IMR-90 (cell line): ENCODE data around the gene PTX4.

ENCODE experiments used
- BHLHE40 ChIP-seq: fragments of 150-350 bp; IDR thresholded peaks from 2 replicates; pipeline ENCODE4 v1.6.1; 2016; ENCODE audit warnings: mild to moderate bottlenecking, low read depth, low read length
- CEBPB ChIP-seq: IDR thresholded peaks from 2 replicates; pipeline ENCODE4 v1.6.1; 2012; ENCODE audit warnings: low read depth, low read length, improper control_type of control experiment
- CHD1 ChIP-seq: IDR thresholded peaks from 2 replicates; pipeline ENCODE4 v1.6.1; 2012; ENCODE audit warnings: low read depth, low read length, improper control_type of control experiment
- CTCF ChIP-seq: conservative IDR thresholded peaks from 2 replicates; pipeline ENCODE4 v1.5.1; 2012; ENCODE audit warnings: mild to moderate bottlenecking, low read depth, low read length, improper control_type of control experiment
- FOS ChIP-seq: fragments of 150-350 bp; IDR thresholded peaks from 2 replicates; pipeline ENCODE4 v1.6.1; 2016; ENCODE audit warnings: low read depth, low read length
- MAFK ChIP-seq: IDR thresholded peaks from 2 replicates; pipeline ENCODE4 v1.6.1; 2012; ENCODE audit warnings: low read depth, low read length, improper control_type of control experiment
- MXI1 ChIP-seq: IDR thresholded peaks from 2 replicates; pipeline ENCODE4 v1.6.1; 2012; ENCODE audit warnings: low read depth, mild to moderate bottlenecking, low read length, moderate library complexity, borderline replicate concordance
- POLR2A ChIP-seq: IDR thresholded peaks from 2 replicates; pipeline ENCODE4 v1.6.1; 2012; ENCODE audit warnings: mild to moderate bottlenecking, low read depth, low read length
- RAD21 ChIP-seq: IDR thresholded peaks from 2 replicates; pipeline ENCODE4 v1.6.1; 2012; ENCODE audit warnings: low read length, improper control_type of control experiment
- SMC3 ChIP-seq: fragments of 150-350 bp; IDR thresholded peaks from 2 replicates; pipeline ENCODE4 v1.6.1; 2016; ENCODE audit warnings: low read depth, mild to moderate bottlenecking, antibody characterized with exemption, low read length, moderate library complexity

GRCh38 chr16:1439058-1439698, 49.6 kb downstream of the PTX4 start:
- TF ChIP-seq CTCF (no peak), BHLHE40 (no peak), POLR2A (no peak), MAFK (no peak), RAD21 (no peak), MXI1 (no peak), SMC3 (no peak), CEBPB (no peak), FOS (no peak), CHD1 (no peak)
